Lung (tissue), 12 donors: ENCODE measurements around the gene NPB. TPM values are rescaled to one million over a fixed set of nuclear protein-coding genes. Genes with fewer than 3 reads are reported as not detected.

Source experiments
- ATAC-seq: fragments of 200-7000 bp; cut with Tn5 transposase; one replicate; pipeline ENCODE4 v1.9.1; 2020; ENCODE audit warnings: moderate number of reproducible peaks; ENCODE audit not compliant: insufficient read depth, low FRiP score
- DNase-seq, 3 donors: peaks; one replicate each; pipeline ENCODE4 v3.0.0-alpha.2; 2013 to 2017
- H3K27ac ChIP-seq, 2 donors: one replicate each; pipeline ENCODE4 v1.5.1; 2013; ENCODE audit warnings: mild to moderate bottlenecking in 2 of 2, moderate library complexity in 2 of 2, control low read depth in 1 of 2, inconsistent platforms in 1 of 2, low read depth in 1 of 2, low read length in 1 of 2
- H3K27me3 ChIP-seq, 3 donors: one replicate each; pipeline ENCODE4 v1.5.1; 2013; ENCODE audit warnings: low read length in 2 of 3; ENCODE audit not compliant: control insufficient read depth in 3 of 3, insufficient read depth in 3 of 3
- H3K36me3 ChIP-seq, 4 donors: one replicate each; pipeline ENCODE4 v1.5.1; 2013; ENCODE audit warnings: low read length in 4 of 4, mild to moderate bottlenecking in 1 of 4, moderate library complexity in 1 of 4; ENCODE audit not compliant: control insufficient read depth in 4 of 4, insufficient read depth in 4 of 4
- H3K4me1 ChIP-seq, 5 donors: one replicate each; pipeline ENCODE4 v1.5.1; 2013; ENCODE audit warnings: low read length in 5 of 5, mild to moderate bottlenecking in 2 of 5, moderate library complexity in 1 of 5; ENCODE audit not compliant: control insufficient read depth in 5 of 5, insufficient read depth in 5 of 5
- H3K4me3 ChIP-seq: one replicate; pipeline ENCODE4 v1.5.1; 2013; ENCODE audit warnings: mild to moderate bottlenecking, control low read depth, moderate library complexity
- H3K9ac ChIP-seq, 2 donors: one replicate each; pipeline ENCODE4 v1.5.1; 2013; ENCODE audit warnings: low read length in 2 of 2, control low read depth in 1 of 2; ENCODE audit not compliant: insufficient read depth in 1 of 2
- H3K9me3 ChIP-seq, 4 donors: one replicate each; pipeline ENCODE4 v1.5.1; 2013; ENCODE audit warnings: low read length in 3 of 4, mild to moderate bottlenecking in 1 of 4, moderate library complexity in 1 of 4; ENCODE audit not compliant: control insufficient read depth in 4 of 4, insufficient read depth in 3 of 4
- WGBS, 2 donors: extraction: QIAGEN DNeasy Blood & Tissue Kit; methylation state at CpG; one replicate each; pipeline ENCODE4 v1.1.7; 2013; 5-methylcytosine and 5-hydroxymethylcytosine counted together
- polyA plus RNA-seq, 2 donors: library from polyadenylated mRNA; stranded (reverse); fragments of 200-250 nt; gene quantifications; one replicate each; pipeline ENCODE4 v1.2.1, GENCODE V29; 2013
- total RNA-seq, 2 donors: library from RNA; depleted of rRNA in 1 of 2; stranded (reverse); fragments of >200 nt in 1 of 2; gene quantifications; one replicate each; pipeline ENCODE4 v1.2.1, GENCODE V29; 2014 to 2021
- TF ChIP-seq, protein P1 (sequence below): IDR thresholded peaks from 2 replicates; pipeline ENCODE4 v1.5.1; 2012; ENCODE audit warnings: mild to moderate bottlenecking; ENCODE audit errors: control extremely low read depth, extremely low read depth
- donor health status: control.
- donor health status: control.
- donor health status: Bipolar disorder and iron deficiency.
- donor health status: healthy.
- donor health status: DM: yes; HTN: yes; CAD: no.

NPB gene
- total and polyA plus RNA-seq, 4 donors: 0.41 to 0.55 (median 0.46) TPM

DNA sequence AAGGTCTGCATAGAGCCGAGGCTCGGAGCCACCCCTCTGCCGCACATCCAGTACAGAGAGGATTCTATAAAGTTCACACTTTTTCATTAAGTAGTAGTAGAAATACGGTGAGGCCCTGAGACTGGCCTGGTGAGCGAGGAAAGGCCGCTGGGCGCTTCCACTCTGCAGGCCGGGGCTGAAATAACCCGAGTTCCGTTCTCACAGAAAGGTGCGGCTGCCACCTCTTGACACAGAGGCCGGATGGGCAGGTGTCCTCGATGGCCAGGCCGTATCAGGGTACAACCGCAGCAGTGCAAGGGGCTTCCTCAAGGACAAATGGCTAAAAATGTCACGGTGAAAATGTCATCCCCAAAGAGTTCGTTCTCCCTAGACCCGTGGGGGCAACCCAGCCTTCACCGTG, 9.9 kb downstream of the NPB start:
- H3K27me3 ChIP-seq: no peaks in the 10 kb centered on the region
- no peak for ATAC-seq
- 84 to 86% methylated on average over 19 of the region's 19 CpGs for WGBS, 2 donors
- H3K4me1 ChIP-seq: peaks cover 0 to 13% (median 7%) of the 10 kb centered on the region in 5 donors
- TF ChIP-seq, protein P1, sequence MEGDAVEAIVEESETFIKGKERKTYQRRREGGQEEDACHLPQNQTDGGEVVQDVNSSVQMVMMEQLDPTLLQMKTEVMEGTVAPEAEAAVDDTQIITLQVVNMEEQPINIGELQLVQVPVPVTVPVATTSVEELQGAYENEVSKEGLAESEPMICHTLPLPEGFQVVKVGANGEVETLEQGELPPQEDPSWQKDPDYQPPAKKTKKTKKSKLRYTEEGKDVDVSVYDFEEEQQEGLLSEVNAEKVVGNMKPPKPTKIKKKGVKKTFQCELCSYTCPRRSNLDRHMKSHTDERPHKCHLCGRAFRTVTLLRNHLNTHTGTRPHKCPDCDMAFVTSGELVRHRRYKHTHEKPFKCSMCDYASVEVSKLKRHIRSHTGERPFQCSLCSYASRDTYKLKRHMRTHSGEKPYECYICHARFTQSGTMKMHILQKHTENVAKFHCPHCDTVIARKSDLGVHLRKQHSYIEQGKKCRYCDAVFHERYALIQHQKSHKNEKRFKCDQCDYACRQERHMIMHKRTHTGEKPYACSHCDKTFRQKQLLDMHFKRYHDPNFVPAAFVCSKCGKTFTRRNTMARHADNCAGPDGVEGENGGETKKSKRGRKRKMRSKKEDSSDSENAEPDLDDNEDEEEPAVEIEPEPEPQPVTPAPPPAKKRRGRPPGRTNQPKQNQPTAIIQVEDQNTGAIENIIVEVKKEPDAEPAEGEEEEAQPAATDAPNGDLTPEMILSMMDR: no peak
- DNase-seq: no peak
- no peak overlapping the region for H3K9ac ChIP-seq
- H3K4me3 ChIP-seq: no peak overlapping the region
- H3K9me3 ChIP-seq: no peaks in the 10 kb centered on the region
- peaks cover 5 to 57% (median 13%) of the 10 kb centered on the region in 4 donors for H3K36me3 ChIP-seq
- H3K27ac ChIP-seq: peak overlapping the region in 1 of 2 donors; percentile 2

DNA sequence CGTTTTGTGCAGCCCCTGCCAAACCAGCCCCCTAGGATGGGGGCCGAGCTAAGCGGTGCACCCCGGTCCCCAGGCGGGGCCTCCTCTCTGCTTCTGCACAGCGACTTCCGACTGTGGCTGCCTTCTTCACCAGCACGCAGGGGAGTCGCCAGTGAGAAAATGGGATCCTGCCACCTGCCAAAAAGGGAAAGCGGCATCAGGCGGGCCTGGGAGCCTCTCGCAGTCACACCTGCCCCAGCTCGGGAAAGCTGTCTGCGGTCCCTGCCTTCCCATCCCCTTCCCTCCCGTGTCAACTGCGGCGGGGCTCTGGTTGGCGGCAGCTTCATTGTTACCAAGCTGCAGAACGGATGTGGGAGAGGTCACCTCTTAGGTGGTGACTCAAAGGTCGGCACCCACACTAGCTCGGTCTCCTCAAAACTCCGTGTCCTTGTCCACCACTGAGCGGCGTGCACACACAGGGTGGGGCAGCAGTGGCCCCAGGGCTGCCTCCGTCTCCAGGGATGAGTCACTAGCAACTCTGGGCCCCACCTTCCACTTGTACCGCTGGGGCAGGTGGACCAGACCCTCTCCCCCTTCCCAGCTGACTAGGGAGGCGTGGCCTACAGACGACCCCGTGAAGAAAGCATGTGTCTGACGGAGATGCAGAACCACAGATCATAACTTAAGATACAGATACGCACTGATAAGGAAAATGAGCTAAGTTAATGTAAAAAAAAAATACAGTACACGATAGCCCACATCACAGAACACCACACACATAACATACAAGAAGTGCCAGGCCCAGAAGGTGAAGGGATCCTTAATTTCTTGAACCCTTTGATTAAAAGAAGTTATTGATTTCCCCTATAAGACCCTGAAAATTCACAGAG, 10.6 kb downstream of the NPB start:
- no peaks in the 10 kb centered on the region for H3K27me3 ChIP-seq
- TF ChIP-seq, protein P1: no peak
- no peak overlapping the region for H3K9ac ChIP-seq
- DNase-seq: no peak
- H3K36me3 ChIP-seq: peaks cover 5 to 53% (median 13%) of the 10 kb centered on the region in 4 donors
- H3K4me1 ChIP-seq: peaks cover 0 to 20% (median 10%) of the 10 kb centered on the region in 5 donors
- no peak for ATAC-seq
- no peak overlapping the region for H3K27ac ChIP-seq
- WGBS, 2 donors: 81 to 91% methylated on average over 32 of the region's 32 CpGs
- H3K9me3 ChIP-seq: no peaks in the 10 kb centered on the region
- no peak overlapping the region for H3K4me3 ChIP-seq

DNA sequence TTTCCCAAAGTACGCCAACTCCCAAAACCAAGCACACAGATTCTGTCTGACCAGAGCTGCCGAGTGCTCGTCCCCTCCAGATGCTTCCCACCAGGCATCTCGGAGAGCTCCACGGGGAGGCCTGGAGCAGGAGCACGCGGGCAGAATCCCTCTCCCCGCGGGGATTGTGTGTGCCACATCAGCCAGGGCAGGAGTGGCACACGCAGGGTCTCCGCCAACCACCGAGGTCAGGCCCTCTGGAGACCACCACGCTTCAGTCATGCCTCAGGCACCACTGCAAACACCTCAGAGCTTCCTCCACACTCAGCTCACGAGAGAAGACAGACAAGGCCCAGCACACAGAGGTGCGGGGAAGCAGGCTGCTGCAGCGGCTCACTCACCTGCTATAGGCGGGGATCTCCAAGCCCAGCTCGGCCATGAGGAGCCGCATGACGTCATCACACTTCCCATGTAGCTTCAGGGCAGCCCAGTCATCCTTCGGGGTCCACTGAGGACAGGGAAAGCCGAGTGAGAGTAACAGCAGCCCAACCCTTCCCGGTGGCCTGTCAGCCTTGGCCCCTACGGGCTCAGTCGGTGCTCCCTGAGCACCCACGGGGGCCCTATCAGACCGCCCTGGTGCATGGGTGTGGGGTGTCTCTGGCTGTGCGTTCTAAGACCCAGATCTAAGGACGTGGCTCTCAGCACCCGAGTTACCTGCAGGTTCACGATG, 11.5 kb downstream of the NPB start:
- no peak for DNase-seq
- Histone ChIP-seq H3K27me3 (no peaks in the 10 kb centered on the region), H3K27ac (no peak overlapping the region), H3K36me3 (peaks cover 5 to 44% (median 13%) of the 10 kb centered on the region in 4 donors), H3K9ac (no peak overlapping the region), H3K4me1 (peaks cover 0 to 20% (median 10%) of the 10 kb centered on the region in 5 donors), H3K4me3 (no peak overlapping the region), H3K9me3 (no peaks in the 10 kb centered on the region)
- WGBS, 2 donors: 95% methylated on average over 31 of the region's 31 CpGs
- TF ChIP-seq, protein P1: no peak
- no peak for ATAC-seq
